ENCODE data around the gene LPP.

DNA sequence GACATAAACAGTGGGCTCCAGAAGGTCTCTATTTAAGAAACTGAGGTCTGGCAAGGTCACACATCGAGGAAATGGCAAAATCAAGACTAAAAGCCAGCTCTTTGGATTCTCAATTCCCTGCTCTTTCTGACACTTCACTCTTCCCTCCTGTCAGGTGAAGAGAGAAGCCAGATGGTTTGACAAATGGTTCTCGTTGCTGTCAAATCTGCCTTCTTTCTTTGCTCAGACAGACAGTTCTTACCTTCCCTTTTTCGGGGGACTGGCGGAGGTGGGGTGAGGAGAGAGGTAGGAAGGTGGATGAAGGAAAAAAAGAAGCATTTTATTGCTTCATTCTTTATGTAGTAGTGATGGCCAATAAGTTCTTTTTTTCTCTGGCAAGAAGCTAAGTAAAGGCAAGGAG, 133.4 kb downstream of the LPP start:
- TF ChIP-seq ZNF384 (IDR thresholded peaks at IDR 0.05) (no peak), FOXK2 (IDR thresholded peaks at IDR 0.05) (no peak)
